Panc1 (cell line): ENCODE results near the gene C4BPB. TPM values are rescaled to one million over a fixed set of nuclear protein-coding genes. Genes with fewer than 3 reads are reported as not detected.

Experiments
- ATAC-seq: fragments of 200-7000 bp; cut with Tn5 transposase; 2 replicates; pipeline ENCODE4 v1.9.1; 2020; ENCODE audit warnings: mild to moderate bottlenecking, moderate library complexity
- BruUV-seq: library from RNA; stranded (reverse); fragments of 400-500 nt; replicated peaks from 2 replicates; lab custom pipeline; 2021; lab: Mats Ljungman, UMichigan
- CTCF ChIA-PET: fragments of 300-600 bp; sonication (Branson Sonifier 250); formaldehyde crosslinking; loops from one replicate; lab custom pipeline; 2022; ENCODE audit warnings: antibody characterized with exemption; lab: Charles Lee
- POLR2A ChIA-PET: fragments of 300-600 bp; sonication (Branson Sonifier 250); formaldehyde crosslinking; loops from one replicate; lab custom pipeline; 2022; ENCODE audit warnings: antibody characterized with exemption; lab: Charles Lee
- DNase-seq: peaks from one replicate; pipeline ENCODE4 v3.0.0-alpha.2; 2010; ENCODE audit warnings: low read depth, low spot score
- H3K27ac ChIP-seq: 2 replicates; pipeline ENCODE4 v1.5.1; 2011; ENCODE audit warnings: mild to moderate bottlenecking, low read length, inconsistent platforms
- H3K27me3 ChIP-seq: fragments of 200-500 bp; sonication (Bioruptor generic); 2 replicates; pipeline ENCODE4 v1.6.0; 2014; ENCODE audit warnings: low read length, inconsistent platforms; ENCODE audit not compliant: control insufficient read depth, insufficient read depth
- H3K36me3 ChIP-seq: fragments of 200-500 bp; sonication (Bioruptor generic); 2 replicates; pipeline ENCODE4 v1.5.1; 2014; ENCODE audit warnings: inconsistent platforms, mild to moderate bottlenecking, low read length, moderate library complexity; ENCODE audit not compliant: control insufficient read depth, insufficient read depth
- H3K4me1 ChIP-seq: 2 replicates; pipeline ENCODE4 v1.5.1; 2011; ENCODE audit warnings: inconsistent platforms, mild to moderate bottlenecking, low read length, moderate library complexity; ENCODE audit not compliant: control insufficient read depth, insufficient read depth
- H3K4me3 ChIP-seq, 2 experiments: 2 replicates each; pipeline ENCODE4 v1.5.1; 2011 to 2012; ENCODE audit warnings: low read depth in 2 of 2, low read length in 2 of 2, mild to moderate bottlenecking in 2 of 2, inconsistent platforms in 1 of 2, moderate library complexity in 1 of 2
- H3K9me3 ChIP-seq: fragments of 200-500 bp; sonication (Bioruptor generic); 2 replicates; pipeline ENCODE4 v1.5.1; 2014; ENCODE audit warnings: low read depth, mild to moderate bottlenecking, inconsistent platforms, low read length, moderate library complexity; ENCODE audit not compliant: control insufficient read depth, insufficient read depth
- CTCF ChIP-seq: fragments of 450-650 bp; IDR thresholded peaks from 2 replicates; pipeline ENCODE4 v1.5.1; 2017; ENCODE audit warnings: mild to moderate bottlenecking
- POLR2AphosphoS5 ChIP-seq: IDR thresholded peaks from 2 replicates; pipeline ENCODE4 v1.6.1; 2012; ENCODE audit warnings: mild to moderate bottlenecking, low read depth, low read length, moderate library complexity
- REST ChIP-seq, 2 experiments: IDR thresholded peaks; 2 replicates each; pipeline ENCODE4 v1.6.1; 2011 to 2012; ENCODE audit warnings: low read depth in 2 of 2, control low read depth in 1 of 2, low read length in 1 of 2, mild to moderate bottlenecking in 1 of 2, moderate library complexity in 1 of 2; ENCODE audit not compliant: insufficient read depth in 1 of 2
- SIN3A ChIP-seq: IDR thresholded peaks from 2 replicates; pipeline ENCODE4 v1.6.1; 2012; ENCODE audit warnings: low read depth, mild to moderate bottlenecking, low read length, moderate library complexity, borderline replicate concordance; ENCODE audit not compliant: insufficient read depth
- TCF7L2 ChIP-seq: IDR thresholded peaks from 2 replicates; pipeline ENCODE4 v1.6.1; 2011; ENCODE audit warnings: mild to moderate bottlenecking, low read depth, low read length, inconsistent platforms
- in situ Hi-C: cut with HindIII; loops from 2 replicates; pipeline ENCODE4 v1.10.0; 2016; ENCODE audit warnings: low sequenced_read_pairs, low pct_unique_long_range_greater_than_20kb
- intact Hi-C: fragments of 100-400 bp; cut with micrococcal nuclease; formaldehyde crosslinking; loops from one replicate; pipeline ENCODE4 v1.10.0; 2022; ENCODE audit not compliant: unreplicated experiment
- total RNA-seq: library from RNA; stranded (reverse); gene quantifications from one replicate; pipeline ENCODE4 v1.2.1, GENCODE V29; 2021; ENCODE audit not compliant: unreplicated experiment

The C4BPB gene
- total RNA-seq, 1 experiment from 2014 or later, result 0.62 TPM

GRCh38 chr1:207049054-207049453, 39.6 kb upstream of the C4BPB start:
- Histone ChIP-seq H3K9me3 (no peaks in the 10 kb centered on the region), H3K36me3 (peaks cover 21% of the 10 kb centered on the region), H3K27ac (no peak overlapping the region; the same call in 1 of the 2 replicates), H3K4me1 (peaks cover 13% of the 10 kb centered on the region), H3K4me3 (no peak overlapping the region; a peak in 1 of 4 replicates), H3K27me3 (no peaks in the 10 kb centered on the region)
- ChIA-PET POLR2A (no interaction called here), CTCF (no interaction called here)
- in situ Hi-C loops, result no loop called here
- TF ChIP-seq POLR2AphosphoS5 (no peak), SIN3A (no peak), TCF7L2 (no peak), CTCF (no peak), REST (IDR thresholded peaks at IDR 0.05; ENCODE audit: insufficient read depth in 1 of 2, low read depth in 2 of 2, low read length in 1 of 2) (no peak)
- no peak for DNase-seq
- no TSS peak for BruUV-seq
- ATAC-seq, result no peak
- intact Hi-C loops, result no loop called here

- ATAC-seq, result no peak
- POLR2A ChIA-PET, result no interaction called here
- no peak for TF ChIP-seq REST (IDR thresholded peaks at IDR 0.05; ENCODE audit: insufficient read depth in 1 of 2, low read depth in 2 of 2, low read length in 1 of 2)
- TF ChIP-seq POLR2AphosphoS5, result no peak
- TF ChIP-seq SIN3A, result no peak
- TF ChIP-seq CTCF, result no peak
- no peak for TF ChIP-seq TCF7L2
These were observed 39.1 kb upstream of the C4BPB start for GRCh38 chr1:207049514-207049913.

More at GRCh38 chr1:207049514-207049913, 39.1 kb upstream of the C4BPB start:
- H3K27ac ChIP-seq, result peak overlapping the region; percentile 97
- H3K27me3 ChIP-seq, result no peaks in the 10 kb centered on the region
- peaks cover 21% of the 10 kb centered on the region for H3K36me3 ChIP-seq
- H3K4me1 ChIP-seq, result peaks cover 14% of the 10 kb centered on the region
- no peak for DNase-seq
- CTCF ChIA-PET, result no interaction called here
- H3K4me3 ChIP-seq, result peak overlapping the region; percentile 98 to 100
- intact Hi-C loops (no loop called here), in situ Hi-C loops (no loop called here)
- no TSS peak for BruUV-seq
- H3K9me3 ChIP-seq, result no peaks in the 10 kb centered on the region
